HFF-Myc (cell line): ENCODE measurements around the gene KRTCAP2.

ENCODE experiments used
- DNase-seq: peaks from one replicate; pipeline ENCODE4 v3.0.0-alpha.2; 2011; ENCODE audit warnings: low read depth; ENCODE audit errors: extremely low read depth
- H3K4me3 ChIP-seq: replicated peaks from 2 replicates; pipeline ENCODE4 v1.5.1; 2011; ENCODE audit warnings: low read depth, mild to moderate bottlenecking, control low read depth, low read length
- TF ChIP-seq, protein P1 (sequence below): IDR thresholded peaks from 2 replicates; pipeline ENCODE4 v1.5.1; 2012; ENCODE audit warnings: mild to moderate bottlenecking, low read depth, low read length, control low read depth; ENCODE audit errors: missing control alignments

The KRTCAP2 gene

GRCh38 chr1:155202731-155203515 is 29.8 kb upstream of the KRTCAP2 start:
- no peak overlapping the region for H3K4me3 ChIP-seq
- TF ChIP-seq, protein P1, sequence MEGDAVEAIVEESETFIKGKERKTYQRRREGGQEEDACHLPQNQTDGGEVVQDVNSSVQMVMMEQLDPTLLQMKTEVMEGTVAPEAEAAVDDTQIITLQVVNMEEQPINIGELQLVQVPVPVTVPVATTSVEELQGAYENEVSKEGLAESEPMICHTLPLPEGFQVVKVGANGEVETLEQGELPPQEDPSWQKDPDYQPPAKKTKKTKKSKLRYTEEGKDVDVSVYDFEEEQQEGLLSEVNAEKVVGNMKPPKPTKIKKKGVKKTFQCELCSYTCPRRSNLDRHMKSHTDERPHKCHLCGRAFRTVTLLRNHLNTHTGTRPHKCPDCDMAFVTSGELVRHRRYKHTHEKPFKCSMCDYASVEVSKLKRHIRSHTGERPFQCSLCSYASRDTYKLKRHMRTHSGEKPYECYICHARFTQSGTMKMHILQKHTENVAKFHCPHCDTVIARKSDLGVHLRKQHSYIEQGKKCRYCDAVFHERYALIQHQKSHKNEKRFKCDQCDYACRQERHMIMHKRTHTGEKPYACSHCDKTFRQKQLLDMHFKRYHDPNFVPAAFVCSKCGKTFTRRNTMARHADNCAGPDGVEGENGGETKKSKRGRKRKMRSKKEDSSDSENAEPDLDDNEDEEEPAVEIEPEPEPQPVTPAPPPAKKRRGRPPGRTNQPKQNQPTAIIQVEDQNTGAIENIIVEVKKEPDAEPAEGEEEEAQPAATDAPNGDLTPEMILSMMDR: no peak
- DNase-seq: no peak

DNA sequence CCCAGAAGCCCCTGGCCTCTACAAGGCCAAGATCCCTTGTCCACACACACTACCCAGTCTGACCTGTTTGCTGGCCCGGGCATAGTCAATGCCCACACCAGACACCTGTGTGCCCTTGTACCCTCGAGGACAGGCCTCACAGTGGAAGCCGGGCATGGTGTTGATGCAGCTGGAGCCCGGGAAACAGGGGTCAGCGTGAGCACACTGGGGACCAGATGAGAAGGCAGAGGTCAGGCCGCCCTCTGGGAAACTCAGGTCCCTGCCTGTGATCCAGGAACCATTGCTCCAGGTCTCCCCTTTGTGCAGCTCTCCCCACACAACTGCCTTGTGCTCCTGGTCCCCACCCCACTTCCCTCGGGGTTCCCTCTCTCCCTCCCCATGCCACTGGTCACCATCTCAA is 29.1 kb upstream of the KRTCAP2 start:
- TF ChIP-seq, protein P1: no peak
- H3K4me3 ChIP-seq: no peak overlapping the region
- no peak for DNase-seq

DNA sequence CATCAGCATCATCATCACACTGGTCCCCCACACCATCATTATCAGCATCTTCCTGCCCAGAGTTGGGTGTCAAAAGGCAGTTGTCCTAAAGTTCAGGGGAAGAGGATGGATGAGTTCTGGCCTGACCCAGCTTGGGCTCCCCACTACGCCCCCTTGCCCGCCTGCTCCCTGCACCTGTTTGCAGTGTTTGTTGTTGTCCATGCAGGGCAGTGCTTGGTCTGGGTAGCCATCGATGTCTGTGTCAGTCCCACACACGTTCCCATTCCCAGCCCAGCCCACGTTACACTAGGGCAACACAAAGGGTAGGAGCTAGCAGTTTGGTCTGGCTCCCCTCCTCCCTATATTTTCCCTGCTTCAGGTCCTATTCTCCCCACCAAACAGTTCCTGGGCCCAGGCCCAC is 27.8 kb upstream of the KRTCAP2 start:
- TF ChIP-seq, protein P1: no peak
- DNase-seq: no peak

GRCh38 chr1:155199792-155200191 is 26.7 kb upstream of the KRTCAP2 start:
- DNase-seq: no peak
- H3K4me3 ChIP-seq: no peak overlapping the region
- TF ChIP-seq, protein P1: no peak

More for the DNA sequence above, 27.8 kb upstream of the KRTCAP2 start:
- H3K4me3 ChIP-seq: no peak overlapping the region

- DNase-seq: no peak
- TF ChIP-seq, protein P1: no peak
- H3K4me3 ChIP-seq: no peak overlapping the region
Observed at GRCh38 chr1:155198547-155198906, 25.4 kb upstream of the KRTCAP2 start.

DNA sequence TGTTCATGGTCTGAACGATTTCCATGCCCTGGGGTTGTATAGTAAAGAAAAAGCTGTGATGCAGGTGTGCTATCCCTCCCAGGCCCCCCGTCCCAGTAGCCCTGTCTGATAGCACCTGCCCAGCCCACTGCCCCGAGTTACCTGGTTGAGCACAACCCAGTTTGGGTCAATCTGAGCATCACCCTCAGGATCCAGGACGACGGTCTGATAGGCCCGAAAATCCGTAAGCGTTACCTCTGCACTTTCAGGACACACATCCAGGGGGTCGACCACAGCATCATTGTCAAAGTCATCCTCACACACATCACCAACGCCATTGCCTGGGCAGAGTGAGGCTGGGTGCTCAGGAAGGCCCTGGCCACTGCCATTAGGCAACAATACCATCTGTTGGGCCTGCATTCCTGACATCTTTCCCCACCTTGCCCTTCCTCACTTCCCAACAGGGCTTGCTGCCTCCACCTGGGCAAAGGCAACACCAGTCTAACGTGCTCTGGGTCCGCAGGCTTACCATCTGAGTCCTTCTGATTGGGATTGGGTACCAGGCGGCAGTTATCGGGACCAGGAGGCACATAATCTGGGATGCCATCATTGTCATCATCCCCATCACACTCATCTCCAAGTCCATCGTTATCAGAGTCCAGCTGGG is 24.9 kb upstream of the KRTCAP2 start:
- TF ChIP-seq, protein P1: no peak
- H3K4me3 ChIP-seq: no peak overlapping the region
- DNase-seq: no peak
